ENCODE measurements around the gene EPS8L2.
"Not testable (repeated sequence)": the region's sequence is repeated elsewhere in the genome, so short reads cannot be mapped to it uniquely, and the experiment has no call there.

Gene EPS8L2

GRCh38 chr11:726278-727220 is 20.5 kb downstream of the EPS8L2 start:
- no peak for DNase-seq

GRCh38 chr11:727281-727701 is 21.3 kb downstream of the EPS8L2 start:
- no peak for DNase-seq

DNA sequence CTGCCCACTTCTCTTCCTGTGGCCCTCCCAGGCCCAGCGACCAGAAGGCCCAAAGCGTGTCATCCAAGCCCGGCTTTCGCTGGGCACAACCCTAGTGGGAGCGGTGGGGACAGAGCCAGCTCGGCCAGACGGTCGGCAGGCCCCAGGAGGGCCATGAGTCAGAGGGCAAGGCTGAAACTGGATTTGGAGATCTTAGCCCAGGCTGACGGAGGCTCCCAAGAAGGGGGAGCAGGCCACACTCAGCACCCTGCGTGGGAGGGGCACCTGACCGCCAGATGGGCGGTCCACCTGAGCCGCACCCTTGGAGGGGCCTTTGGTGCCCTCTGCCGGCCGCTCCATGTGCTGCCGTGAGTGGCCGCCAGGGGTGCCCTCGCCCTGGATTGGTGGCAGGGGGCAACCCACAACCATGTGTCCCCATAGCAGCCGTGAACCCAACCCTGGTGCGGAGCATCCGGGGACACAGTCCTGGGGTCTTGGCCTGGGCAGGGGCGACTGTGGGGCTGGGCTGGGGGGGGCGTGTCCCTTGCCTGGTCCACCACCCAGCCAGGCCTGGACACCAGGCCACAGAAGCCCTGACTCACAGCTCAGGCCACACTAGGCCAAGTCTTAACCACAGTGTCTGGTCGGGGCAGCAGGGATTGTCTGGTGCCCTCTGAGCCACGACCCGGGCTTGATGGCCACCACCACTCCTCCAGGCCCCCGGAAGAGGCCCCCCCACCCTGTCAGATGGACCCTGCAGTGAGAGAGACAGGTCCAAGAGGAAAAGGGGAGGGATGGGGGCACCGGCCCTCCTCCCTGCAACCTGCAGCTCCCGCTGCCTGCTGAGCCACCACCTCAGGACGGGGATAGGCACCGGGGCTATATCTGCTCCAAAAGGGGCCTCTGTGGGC is 22.1 kb downstream of the EPS8L2 start:
- DNase-seq: no peak

DNA sequence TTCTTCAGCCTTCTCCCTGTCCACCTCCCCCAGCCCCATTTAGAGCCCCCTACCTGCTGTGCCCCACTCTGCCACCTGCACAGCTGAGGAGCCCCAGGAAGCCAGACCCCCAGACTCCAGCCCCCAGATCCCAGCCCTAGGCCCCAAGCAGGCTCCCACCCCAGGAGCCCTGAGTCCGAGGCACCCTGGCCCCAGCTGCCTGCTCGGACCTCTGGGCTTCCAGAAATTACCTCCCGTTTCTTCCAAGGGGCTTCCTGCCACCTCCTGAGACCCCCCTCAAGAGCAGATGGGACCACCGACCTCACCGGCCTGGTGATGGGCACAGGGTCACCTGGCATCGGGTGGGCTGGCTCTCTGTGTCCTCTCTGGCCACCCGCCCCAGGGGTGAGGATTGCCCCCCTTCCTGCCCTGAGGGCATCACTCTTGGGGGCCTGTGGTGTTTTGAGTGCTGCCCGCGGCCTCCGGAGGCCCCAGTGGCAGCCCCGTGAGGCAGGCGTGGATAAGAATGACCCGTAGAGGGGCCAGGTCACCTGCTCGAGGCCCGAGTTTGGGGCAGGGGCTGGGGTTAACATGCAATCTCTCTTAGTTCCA is 23.0 kb downstream of the EPS8L2 start:
- DNase-seq: no peak

DNA sequence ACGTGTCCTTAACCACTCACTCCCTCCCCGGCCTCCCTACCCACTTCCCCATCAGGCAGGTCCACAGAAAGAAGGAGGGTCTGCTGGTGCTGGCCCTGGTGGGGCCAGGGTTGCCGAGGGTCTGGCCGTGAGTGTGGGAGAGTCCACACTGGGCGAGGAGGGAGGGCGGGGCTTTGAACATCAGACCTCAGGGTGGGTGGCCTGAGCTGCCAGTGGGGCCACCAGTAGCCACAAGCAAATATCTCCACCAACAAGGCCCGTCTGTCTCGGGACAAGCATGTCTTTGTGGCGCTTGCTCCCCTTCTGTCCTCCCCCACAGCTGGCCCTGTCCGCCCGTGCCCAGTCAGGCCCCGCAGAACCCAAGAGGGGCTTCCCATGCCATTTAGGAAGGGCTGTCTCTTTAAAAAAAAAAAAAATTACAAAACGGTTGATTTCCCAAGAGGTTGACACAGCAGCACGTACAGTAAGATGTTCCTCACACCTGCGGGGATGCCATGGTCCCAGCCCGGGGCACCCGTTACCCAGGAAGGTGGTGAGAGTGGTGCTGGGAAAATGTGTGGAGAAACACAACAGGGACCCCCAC is 23.6 kb downstream of the EPS8L2 start:
- DNase-seq: no peak

- DNase-seq: no peak
Measured at GRCh38 chr11:733072-733471, 27.0 kb downstream of the EPS8L2 start.

DNA sequence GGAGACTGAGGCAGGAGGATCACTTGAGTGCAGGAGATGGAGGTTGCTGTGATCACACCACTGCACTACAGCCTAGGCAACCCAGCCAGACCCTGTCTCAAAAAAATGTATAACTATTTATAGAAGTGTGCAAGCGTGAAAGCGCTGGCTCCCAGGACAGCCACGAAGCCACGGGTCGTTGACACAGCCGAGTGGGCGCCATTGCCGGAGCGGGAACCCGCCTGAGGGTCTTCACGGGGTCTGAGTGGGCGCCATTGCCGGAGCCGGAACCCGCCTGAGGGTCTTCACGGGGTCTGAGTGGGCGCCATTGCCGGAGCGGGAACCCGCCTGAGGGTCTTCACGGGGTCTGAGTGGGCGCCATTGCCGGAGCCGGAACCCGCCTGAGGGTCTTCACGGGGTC is 28.5 kb downstream of the EPS8L2 start:
- DNase-seq: not testable (repeated sequence)

DNA sequence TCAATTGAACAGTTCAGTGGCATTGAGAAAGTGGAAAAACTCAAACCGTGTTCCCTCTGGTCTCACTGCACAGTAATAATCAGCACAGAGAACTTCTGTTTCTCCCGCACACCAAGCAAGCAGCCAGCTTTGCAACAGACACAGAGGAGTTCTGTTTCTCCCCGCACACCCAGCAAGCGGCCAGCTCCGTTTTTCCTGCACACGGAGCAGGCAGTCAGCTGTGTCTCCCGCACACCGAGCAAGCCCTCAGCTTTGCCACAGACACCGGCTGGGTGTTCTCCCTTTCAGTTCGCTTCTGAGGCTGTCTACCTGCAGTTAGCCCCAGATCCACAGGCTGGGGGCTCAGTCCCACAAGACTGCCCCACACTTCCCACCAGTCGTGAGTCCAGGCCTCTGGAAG is 31.3 kb downstream of the EPS8L2 start:
- no peak for DNase-seq

DNA sequence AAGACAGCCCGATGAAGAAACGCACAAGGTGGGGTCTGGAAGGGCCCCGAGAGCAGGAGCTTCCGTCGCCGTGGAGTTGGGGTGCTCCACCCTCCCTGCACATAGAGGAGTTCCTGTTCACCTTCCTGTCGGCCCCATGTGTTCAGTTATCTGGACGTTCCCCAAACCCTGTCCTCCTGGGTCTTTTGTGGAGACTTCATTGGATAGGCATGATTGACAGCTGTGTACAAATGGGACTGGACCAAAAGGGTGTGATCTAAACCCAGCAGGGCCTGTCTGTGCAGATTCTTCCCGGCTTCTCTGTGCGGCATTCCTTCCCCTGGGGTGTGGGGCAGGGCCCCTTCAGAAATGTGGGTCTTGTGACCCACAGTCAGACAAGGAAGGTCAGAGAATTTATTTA is 31.9 kb downstream of the EPS8L2 start:
- DNase-seq: not testable (repeated sequence)

- no peak for DNase-seq
Measured at GRCh38 chr11:742156-742546, 36.1 kb downstream of the EPS8L2 start.

GRCh38 chr11:742571-743201 is 36.7 kb downstream of the EPS8L2 start:
- no peak for DNase-seq

DNA sequence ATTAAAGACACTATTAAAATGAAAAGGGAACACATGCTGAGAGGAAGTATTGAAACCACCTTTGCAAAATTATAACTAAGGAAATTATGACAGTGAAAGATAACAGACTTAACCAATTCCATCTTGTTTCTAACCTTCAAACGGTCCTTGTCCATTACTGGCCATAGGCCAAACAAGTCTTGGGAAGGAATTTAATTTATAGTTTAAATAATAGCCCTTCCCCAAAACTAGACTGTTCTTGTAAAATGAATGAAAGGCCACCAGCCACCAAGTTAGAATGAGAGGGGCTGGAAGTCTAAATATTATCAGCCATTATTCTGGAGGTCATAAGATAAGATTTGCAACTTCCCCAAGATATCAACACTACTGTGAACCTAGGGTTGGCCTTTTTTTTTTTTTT is 39.4 kb downstream of the EPS8L2 start:
- DNase-seq: no peak

- no peak for DNase-seq
Measured at GRCh38 chr11:746289-747157, 40.5 kb downstream of the EPS8L2 start.

GRCh38 chr11:747158-748006 is 41.4 kb downstream of the EPS8L2 start, which contains the start of gene TALDO1:
Gene TALDO1 (plus strand): TSS chr11:747464. CDS start chr11:747482, 18 bp downstream.
- DNase-seq: peak; percentile 61

DNA sequence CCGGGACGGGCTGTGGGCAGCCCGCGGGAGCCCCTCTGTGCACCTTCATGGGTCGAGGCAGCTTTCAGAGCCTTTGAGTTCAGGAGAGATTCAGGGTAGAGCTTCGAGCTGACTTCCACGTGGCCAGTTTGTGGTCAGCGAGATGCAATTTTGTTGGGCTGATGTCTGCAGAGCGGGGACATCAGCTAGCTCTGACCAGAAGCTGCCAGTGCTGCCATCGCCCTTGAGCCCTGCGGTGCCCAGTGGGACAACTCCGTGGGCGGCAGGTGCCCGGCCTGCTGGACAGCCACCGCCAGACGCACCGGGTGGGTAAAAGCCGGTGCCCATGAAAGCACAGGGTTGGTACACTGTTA is 42.0 kb downstream of the EPS8L2 start:
- no peak for DNase-seq

DNA sequence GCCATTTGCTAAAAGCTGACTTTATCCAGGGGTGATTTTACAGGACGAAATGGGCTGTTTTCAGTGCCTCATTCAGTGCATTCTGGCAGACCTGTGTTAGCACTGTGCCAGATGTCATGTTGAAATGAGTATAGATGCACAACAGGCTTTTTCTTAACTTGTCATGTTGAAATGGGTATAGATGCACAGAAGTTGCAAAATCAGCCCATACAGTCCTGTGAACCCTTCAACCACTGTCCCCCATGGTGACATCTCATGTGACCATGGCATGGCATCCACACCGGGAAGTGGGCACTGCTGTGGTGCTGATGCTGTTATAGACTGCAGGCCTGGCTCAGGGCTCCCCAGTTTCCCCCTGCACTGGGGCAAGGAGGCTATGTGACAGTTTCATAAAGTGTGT is 43.7 kb downstream of the EPS8L2 start:
- DNase-seq: no peak

DNA sequence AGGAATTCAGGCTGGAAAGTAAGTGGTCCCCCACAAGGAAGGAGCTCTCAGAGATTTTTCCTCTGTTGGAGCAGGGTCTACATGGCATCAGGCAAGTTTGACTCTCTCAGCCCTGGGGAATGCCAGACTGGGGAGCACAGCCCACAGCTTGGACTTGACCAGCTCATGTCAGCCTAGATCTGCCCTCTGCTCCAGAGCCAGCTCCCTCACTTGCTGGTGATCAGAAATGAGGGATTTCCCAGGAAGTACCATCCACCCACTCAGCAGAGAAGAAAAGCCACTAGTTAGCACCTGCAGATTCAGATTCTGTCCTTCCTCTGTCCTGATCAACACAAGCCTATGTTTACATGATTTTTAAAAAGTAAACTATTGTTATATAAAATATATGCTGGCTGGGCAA is 54.2 kb downstream of the EPS8L2 start:
- DNase-seq: no peak

DNA sequence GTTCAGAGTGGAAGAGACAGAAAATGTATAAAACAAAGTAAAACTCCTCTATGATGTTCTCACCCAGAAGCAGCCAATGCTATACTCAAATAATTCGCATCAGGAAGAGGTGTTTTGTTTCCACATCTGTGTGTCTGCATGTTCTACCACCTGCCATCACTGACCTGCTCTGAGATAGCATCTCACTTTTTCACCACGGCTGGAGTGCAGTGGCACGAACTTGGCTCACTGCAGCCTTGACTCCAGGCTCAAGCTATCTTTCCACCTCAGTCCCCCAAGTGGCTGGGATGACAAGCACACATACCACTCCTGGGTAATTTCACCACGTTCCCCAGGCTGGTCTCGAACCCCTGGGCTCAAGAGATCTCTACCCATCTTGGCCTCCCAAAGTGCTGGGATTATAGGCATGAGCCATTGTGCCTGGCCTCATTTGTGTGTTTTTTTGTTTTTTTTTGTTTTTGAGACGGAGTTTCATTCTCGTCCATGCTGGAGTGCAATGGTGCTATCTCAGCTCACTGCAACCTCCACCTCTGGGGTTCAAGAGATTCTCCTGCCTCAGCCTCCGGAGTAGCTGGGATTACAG is 55.6 kb downstream of the EPS8L2 start:
- DNase-seq: no peak

GRCh38 chr11:762421-763072 is 56.5 kb downstream of the EPS8L2 start:
- no peak for DNase-seq

DNA sequence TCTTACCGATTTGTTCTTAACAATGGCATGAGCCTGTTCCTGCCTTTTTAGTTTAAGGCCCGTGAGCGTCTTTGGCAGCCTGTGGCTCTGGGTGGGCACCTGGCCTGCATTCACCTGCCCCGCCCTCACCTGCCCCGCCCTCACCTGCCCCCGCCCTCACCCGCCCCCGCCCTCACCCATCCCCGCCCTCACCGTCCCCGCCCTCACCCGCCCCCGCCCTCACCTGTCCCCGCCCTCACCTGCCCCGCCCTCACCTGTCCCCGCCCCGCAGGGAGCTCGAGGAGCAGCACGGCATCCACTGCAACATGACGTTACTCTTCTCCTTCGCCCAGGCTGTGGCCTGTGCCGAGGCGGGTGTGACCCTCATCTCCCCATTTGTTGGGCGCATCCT is 57.0 kb downstream of the EPS8L2 start:
- no peak for DNase-seq

Measured in NCI-H187 treated with DMSO at 0.1 percent for 48 hours (cell line).